T1000 (cell line): Measurements from ENCODE around the gene MTTP.
"Not testable (repeated sequence)": the region's sequence is repeated elsewhere in the genome, so short reads cannot be mapped to it uniquely, and the experiment has no call there.

Experiments
- DNase-seq: peaks from one replicate; lab custom pipeline; 2025; ENCODE audit warnings: mixed read lengths; lab: John Stamatoyannopoulos, UW

MTTP gene

GRCh38 chr4:99574530-99575324, at the start of gene MTTP:
MTTP (plus strand) TSS chr4:99574824; CDS start chr4:99574910, 86 bp downstream.
- DNase-seq = no peak

GRCh38 chr4:99529228-99529627, 45.4 kb upstream of the MTTP start:
- DNase-seq = no peak

DNA sequence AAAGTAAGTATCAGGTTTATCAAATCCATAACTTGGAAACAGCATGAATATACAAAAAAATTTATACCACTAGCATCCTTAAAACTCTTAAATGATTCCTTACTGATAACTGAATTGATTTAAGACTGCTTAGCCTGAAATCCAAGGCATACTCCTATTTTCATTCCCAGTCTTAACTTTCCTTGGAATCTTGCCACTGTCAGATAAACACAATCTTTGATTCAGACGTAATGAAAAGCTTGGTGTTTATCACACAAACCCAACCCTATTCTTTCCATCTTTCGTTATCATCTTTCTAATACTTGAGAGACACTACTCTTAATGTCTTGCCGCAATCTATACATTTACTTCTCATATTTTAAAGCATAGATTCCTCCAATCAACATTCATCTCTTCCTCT, 44.7 kb upstream of the MTTP start:
- DNase-seq = no peak

- DNase-seq = not testable (repeated sequence)
These were observed 39.9 kb upstream of the MTTP start for GRCh38 chr4:99534699-99535098.

DNA sequence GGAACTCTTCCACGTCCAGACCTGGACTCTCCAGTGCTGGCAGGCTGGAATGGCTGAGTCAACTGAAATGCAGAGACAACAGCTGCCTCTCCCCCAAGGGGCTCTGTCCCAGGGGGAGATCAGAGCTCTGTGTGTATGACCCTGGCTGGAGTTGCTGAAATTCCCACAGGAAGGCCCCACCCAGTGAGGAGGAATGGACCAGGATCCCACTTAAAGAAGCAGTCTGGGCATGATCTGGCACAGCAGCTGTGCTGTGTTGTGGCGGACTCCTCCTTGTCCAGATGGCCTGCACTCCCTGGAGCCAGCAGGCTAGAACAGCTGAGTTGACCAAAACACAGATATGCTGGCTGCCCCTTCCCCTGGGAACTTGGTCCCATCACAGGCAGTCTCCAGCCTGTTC, 38.4 kb upstream of the MTTP start:
- DNase-seq = no peak

GRCh38 chr4:99536848-99537247, 37.8 kb upstream of the MTTP start:
- DNase-seq = no peak

DNA sequence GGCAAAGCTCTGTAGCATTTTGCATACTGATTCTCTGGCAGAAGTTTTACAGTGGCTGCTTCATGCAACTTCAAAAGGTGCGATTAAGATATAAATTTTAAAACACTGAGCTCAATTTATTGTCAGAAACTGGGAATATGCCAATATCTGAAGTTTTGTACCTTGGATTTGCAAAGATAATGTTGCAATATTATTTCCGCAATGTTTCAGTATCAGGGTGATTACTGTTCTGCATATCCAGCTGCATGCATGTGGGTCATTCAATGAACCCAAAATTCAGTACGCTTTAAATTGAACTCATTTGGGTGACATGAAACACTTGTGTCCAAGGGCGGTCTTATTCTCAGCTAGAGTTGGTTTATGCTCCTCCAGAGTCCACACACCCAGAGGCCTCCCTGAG, 37.0 kb upstream of the MTTP start:
- DNase-seq = no peak

DNA sequence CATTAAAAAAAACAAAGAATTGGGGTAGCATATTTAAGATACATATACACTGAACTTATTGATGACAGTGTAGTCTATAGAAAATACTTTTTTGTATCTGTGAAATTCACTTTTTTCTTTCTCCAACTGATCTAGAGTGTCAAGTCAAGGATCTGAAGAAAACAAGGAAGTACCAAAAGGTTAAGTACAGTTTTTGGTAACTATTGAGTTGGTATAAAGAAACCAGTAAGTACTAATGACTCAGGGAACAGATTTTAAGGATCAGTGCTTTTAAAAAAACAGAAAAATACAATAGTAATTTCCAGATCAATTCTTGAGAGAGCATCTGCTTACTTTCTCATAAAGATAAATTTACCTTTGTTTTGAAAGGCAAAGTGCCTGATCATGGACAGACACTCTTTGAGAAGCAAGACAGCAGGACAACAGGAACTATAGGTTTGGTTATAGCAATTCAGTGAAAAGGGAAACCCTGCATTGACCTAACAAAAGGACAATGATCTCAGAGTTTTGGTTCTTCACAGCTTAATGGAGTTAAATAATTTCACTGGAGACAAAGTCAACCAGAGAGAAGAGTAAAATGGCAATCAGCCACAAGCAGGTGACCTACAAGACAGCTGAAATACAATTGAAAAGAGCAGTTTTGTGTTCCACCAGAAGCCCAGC, 34.2 kb upstream of the MTTP start:
- no peak for DNase-seq

- no peak for DNase-seq
These were observed 21.8 kb upstream of the MTTP start for GRCh38 chr4:99552872-99553271.

DNA sequence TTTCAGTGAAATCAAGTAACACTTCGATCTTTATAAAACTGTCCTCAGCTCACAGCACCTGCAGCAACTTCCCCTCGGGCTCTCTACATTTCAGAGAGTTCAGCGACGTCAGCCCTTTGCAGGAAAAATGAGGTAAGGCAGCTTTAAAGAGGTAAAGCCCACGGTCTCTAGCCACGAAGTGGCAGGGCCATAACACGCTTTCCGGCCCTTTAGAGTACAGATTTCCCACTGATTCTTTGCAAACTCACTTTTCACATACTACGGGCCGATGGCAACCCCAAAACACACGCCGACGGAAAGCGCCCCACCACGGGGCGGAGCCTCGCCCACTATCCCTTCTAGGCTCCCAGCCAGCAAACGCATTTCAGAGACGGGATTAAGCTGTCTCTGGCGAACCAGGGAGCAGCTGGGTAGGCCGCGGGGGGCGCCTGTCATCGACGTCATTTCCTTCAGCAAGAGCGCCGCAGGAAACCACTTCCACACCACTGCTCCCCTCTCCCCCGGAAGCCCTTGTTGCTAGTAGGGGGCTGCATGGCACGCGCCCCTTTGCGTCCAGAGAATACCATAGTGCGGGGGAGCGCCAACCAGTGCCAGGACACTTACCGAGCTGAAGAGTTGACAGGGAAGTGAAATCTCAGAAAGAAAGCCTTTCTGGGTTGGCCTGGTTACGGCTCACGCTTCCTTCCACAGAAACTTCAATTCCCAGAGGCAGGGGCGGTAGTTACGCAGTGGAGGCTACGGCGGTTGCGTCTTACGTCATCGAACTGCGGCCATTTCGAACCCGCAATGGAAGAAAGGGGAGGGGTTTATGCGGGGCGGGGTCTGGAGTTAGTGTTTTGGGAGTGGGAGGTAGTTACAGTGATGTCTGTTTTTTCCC, 11.1 kb upstream of the MTTP start, which contains the start of gene TRMT10A:
Gene TRMT10A (minus strand): TSS at position 730 of the 877 bp plus-strand sequence. CDS start 4,701 bp downstream, outside the sequence.
- peak; percentile 88 for DNase-seq

- DNase-seq = no peak
These were observed 9.7 kb upstream of the MTTP start for GRCh38 chr4:99564921-99565320.

- DNase-seq = no peak
These were observed 2.7 kb upstream of the MTTP start for GRCh38 chr4:99571883-99572282.

- no peak for DNase-seq
These were observed 1.9 kb upstream of the MTTP start for GRCh38 chr4:99572527-99573240.

- no peak for DNase-seq
These were observed 772 bp upstream of the MTTP start for GRCh38 chr4:99573735-99574368.

GRCh38 chr4:99578714-99579113, 4.1 kb downstream of the MTTP start:
- DNase-seq = no peak

GRCh38 chr4:99585516-99585915, 10.9 kb downstream of the MTTP start:
- DNase-seq = no peak

GRCh38 chr4:99586322-99586721, 11.7 kb downstream of the MTTP start:
- no peak for DNase-seq

DNA sequence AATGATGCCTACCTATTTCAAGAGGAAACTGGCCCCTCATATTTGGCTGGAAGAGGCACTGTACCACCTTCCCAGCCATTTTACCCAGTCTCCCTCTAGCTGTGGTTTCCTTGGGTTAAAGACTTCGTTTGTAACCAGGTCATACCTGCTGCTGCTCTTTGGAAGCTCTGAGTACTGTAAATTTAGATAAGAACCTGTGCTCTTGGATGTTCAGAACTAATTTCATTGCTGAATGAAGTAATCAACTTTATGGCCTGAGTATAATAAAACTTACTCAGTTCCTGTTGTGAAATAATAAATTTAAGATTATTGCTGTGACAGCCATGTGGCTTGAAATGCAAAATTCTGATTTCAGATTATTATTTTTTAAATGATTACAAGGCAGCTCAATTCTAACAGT, 12.2 kb downstream of the MTTP start:
- no peak for DNase-seq

GRCh38 chr4:99587309-99587708, 12.7 kb downstream of the MTTP start:
- no peak for DNase-seq

DNA sequence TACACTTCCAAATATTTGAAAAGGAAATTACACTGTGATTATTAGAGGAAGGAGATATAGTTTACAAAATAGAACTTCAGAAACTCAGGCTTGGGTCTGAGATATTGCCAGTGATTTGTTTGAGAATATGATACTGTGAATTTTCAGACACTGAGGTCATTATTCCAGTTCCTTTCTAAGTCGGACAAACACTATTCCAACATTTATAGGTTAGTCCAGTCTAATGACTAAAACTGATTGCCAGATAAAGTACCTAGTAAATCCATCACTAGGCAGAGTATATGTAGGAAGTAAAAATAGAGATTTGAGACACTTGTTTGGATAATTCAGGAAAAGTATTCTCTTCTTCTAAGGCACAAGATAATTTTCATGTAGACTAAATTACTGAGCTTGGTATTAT, 13.2 kb downstream of the MTTP start:
- DNase-seq = no peak

- no peak for DNase-seq
These were observed 17.1 kb downstream of the MTTP start for GRCh38 chr4:99591757-99592156.
